ENCODE results near the gene MAFB.

- TF ChIP-seq HIC1 (tag by site-specific recombination; IDR thresholded peaks at IDR 0.05) (no peak), CTCF (tag by site-specific recombination; IDR thresholded peaks at IDR 0.05) (no peak), REST (tag by site-specific recombination; IDR thresholded peaks at IDR 0.05) (no peak), SCRT1 (tag by site-specific recombination; IDR thresholded peaks at IDR 0.05; ENCODE audit: borderline replicate concordance) (no peak), ZNF280D (tag by site-specific recombination; IDR thresholded peaks at IDR 0.05) (no peak), ZBTB17 (tag by site-specific recombination; IDR thresholded peaks at IDR 0.05) (no peak)
These were observed 47.2 kb downstream of the MAFB start for GRCh38 chr20:40641809-40642208.

Data from HEK293 (cell line).